ENCODE data around the gene ZBTB7C.

The ZBTB7C gene

DNA sequence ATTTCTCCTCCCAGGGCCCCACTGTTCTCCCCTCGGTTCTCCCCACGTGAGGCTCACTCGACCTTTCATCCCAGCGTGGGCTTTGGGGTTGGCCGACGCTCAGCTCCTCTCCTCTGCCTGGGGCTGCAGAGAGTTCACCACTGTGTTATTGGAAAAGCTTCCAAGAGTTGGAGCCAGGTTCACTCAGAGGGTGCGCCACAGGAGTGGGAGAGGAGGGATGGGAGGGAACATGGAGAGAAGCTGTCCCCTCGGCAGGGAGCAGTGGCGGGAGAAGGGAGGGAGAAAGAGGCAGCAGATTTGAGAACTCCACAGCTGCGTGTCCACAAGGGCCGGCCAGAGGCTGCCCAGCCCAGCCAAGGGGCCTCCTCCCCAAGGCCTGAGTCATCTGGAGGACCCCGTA lies 281.6 kb downstream of the ZBTB7C start:
- H3K4me3 ChIP-seq (ENCODE audit: insufficient read depth, low read length, poor library complexity, severe bottlenecking) = no peak overlapping the region
- no peaks in the 10 kb centered on the region for H3K27me3 ChIP-seq (ENCODE audit: low read length)

DNA sequence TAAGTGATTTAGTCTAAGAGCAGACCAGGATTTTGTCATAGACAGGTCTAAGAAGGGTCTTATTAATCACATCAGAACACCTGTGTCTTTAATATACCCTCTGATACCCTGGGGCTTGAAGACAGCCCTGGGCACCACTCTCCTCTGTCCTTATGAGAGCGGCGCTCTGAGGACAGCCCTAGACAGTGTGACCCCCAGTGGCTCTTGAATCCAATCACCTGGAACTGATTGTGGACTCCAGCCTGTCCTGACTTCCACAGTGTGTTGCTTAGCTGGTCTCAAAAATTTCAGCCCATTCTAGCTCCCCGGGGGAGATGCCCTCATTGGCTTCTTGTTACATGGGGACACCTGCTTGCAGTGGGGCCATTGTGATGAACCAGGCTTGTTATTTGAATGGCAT lies 282.9 kb downstream of the ZBTB7C start:
- no peaks in the 10 kb centered on the region for H4K20me1 ChIP-seq (ENCODE audit: low read depth, low read length)
- TF ChIP-seq, protein P1, sequence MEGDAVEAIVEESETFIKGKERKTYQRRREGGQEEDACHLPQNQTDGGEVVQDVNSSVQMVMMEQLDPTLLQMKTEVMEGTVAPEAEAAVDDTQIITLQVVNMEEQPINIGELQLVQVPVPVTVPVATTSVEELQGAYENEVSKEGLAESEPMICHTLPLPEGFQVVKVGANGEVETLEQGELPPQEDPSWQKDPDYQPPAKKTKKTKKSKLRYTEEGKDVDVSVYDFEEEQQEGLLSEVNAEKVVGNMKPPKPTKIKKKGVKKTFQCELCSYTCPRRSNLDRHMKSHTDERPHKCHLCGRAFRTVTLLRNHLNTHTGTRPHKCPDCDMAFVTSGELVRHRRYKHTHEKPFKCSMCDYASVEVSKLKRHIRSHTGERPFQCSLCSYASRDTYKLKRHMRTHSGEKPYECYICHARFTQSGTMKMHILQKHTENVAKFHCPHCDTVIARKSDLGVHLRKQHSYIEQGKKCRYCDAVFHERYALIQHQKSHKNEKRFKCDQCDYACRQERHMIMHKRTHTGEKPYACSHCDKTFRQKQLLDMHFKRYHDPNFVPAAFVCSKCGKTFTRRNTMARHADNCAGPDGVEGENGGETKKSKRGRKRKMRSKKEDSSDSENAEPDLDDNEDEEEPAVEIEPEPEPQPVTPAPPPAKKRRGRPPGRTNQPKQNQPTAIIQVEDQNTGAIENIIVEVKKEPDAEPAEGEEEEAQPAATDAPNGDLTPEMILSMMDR (IDR thresholded peaks at IDR 0.05; ENCODE audit: insufficient read depth, low read length, poor library complexity, severe bottlenecking) = no peak
- no peak for TF ChIP-seq EZH2phosphoT487 (conservative IDR thresholded peaks at IDR 0.05; ENCODE audit: low read length)
- H3K27me3 ChIP-seq (ENCODE audit: low read length) = no peaks in the 10 kb centered on the region
- H3K79me2 ChIP-seq (ENCODE audit: insufficient read depth, low read length) = no peaks in the 10 kb centered on the region
- no peaks in the 10 kb centered on the region for H3K36me3 ChIP-seq (ENCODE audit: low read length)
- H3K9me3 ChIP-seq (ENCODE audit: insufficient read depth, low read length) = no peaks in the 10 kb centered on the region
- no peaks in the 10 kb centered on the region for H3F3A ChIP-seq (ENCODE audit: insufficient read depth)
- H3K9ac ChIP-seq (ENCODE audit: low read length) = no peak overlapping the region
- H3K4me3 ChIP-seq (ENCODE audit: insufficient read depth, low read length, poor library complexity, severe bottlenecking) = no peak overlapping the region
- no peaks in the 10 kb centered on the region for H3K9me2 ChIP-seq (replicated peaks; ENCODE audit: insufficient read depth, low read length)
- H2AFZ ChIP-seq (ENCODE audit: low read depth, low read length, severe bottlenecking) = no peak overlapping the region
- no peak overlapping the region for H3K27ac ChIP-seq (ENCODE audit: low read depth, low read length)
- H3K4me2 ChIP-seq (ENCODE audit: low read depth, low read length, poor library complexity, severe bottlenecking) = no peak overlapping the region

More for the DNA sequence above, 281.6 kb downstream of the ZBTB7C start:
- Histone ChIP-seq H2AFZ (ENCODE audit: low read depth, low read length, severe bottlenecking) (no peak overlapping the region), H3K79me2 (ENCODE audit: insufficient read depth, low read length) (no peaks in the 10 kb centered on the region), H3K27ac (ENCODE audit: low read depth, low read length) (no peak overlapping the region), H3K36me3 (ENCODE audit: low read length) (no peaks in the 10 kb centered on the region), H4K20me1 (ENCODE audit: low read depth, low read length) (no peaks in the 10 kb centered on the region), H3K9ac (ENCODE audit: low read length) (no peak overlapping the region), H3K9me2 (replicated peaks; ENCODE audit: insufficient read depth, low read length) (no peaks in the 10 kb centered on the region), H3K9me3 (ENCODE audit: insufficient read depth, low read length) (no peaks in the 10 kb centered on the region), H3K4me2 (ENCODE audit: low read depth, low read length, poor library complexity, severe bottlenecking) (no peak overlapping the region), H3F3A (ENCODE audit: insufficient read depth) (no peaks in the 10 kb centered on the region)
- TF ChIP-seq, protein P1 (IDR thresholded peaks at IDR 0.05; ENCODE audit: insufficient read depth, low read length, poor library complexity, severe bottlenecking) = no peak
- TF ChIP-seq EZH2phosphoT487 (conservative IDR thresholded peaks at IDR 0.05; ENCODE audit: low read length) = no peak

DNA sequence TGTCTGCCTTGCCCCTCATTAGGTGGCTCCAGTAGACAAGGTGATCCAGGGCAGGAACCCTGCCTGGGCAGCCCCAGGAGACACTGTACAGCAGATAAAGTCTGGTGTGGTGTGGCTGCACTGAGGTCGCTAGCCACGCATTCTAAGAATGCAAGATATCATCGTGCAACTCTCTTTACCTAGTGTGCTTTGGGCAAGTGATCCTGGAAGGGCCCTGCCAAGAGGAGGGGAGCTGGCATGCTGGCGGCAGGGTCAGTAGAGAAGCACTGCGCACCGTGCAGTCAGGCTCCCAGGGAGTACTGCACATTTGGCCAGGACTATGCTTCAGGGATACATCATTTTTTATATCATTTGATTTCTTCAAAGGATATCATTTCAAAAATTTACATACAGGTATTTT lies 283.5 kb downstream of the ZBTB7C start:
- Histone ChIP-seq H3K4me3 (ENCODE audit: insufficient read depth, low read length, poor library complexity, severe bottlenecking) (no peak overlapping the region), H3K9me3 (ENCODE audit: insufficient read depth, low read length) (no peaks in the 10 kb centered on the region), H3K79me2 (ENCODE audit: insufficient read depth, low read length) (no peaks in the 10 kb centered on the region), H3F3A (ENCODE audit: insufficient read depth) (no peaks in the 10 kb centered on the region), H3K4me2 (ENCODE audit: low read depth, low read length, poor library complexity, severe bottlenecking) (no peak overlapping the region), H3K27me3 (ENCODE audit: low read length) (no peaks in the 10 kb centered on the region), H3K9ac (ENCODE audit: low read length) (no peak overlapping the region), H3K27ac (ENCODE audit: low read depth, low read length) (no peak overlapping the region), H3K36me3 (ENCODE audit: low read length) (no peaks in the 10 kb centered on the region), H3K9me2 (replicated peaks; ENCODE audit: insufficient read depth, low read length) (no peaks in the 10 kb centered on the region), H2AFZ (ENCODE audit: low read depth, low read length, severe bottlenecking) (no peak overlapping the region), H4K20me1 (ENCODE audit: low read depth, low read length) (no peaks in the 10 kb centered on the region)
- TF ChIP-seq EZH2phosphoT487 (conservative IDR thresholded peaks at IDR 0.05; ENCODE audit: low read length) = no peak

DNA sequence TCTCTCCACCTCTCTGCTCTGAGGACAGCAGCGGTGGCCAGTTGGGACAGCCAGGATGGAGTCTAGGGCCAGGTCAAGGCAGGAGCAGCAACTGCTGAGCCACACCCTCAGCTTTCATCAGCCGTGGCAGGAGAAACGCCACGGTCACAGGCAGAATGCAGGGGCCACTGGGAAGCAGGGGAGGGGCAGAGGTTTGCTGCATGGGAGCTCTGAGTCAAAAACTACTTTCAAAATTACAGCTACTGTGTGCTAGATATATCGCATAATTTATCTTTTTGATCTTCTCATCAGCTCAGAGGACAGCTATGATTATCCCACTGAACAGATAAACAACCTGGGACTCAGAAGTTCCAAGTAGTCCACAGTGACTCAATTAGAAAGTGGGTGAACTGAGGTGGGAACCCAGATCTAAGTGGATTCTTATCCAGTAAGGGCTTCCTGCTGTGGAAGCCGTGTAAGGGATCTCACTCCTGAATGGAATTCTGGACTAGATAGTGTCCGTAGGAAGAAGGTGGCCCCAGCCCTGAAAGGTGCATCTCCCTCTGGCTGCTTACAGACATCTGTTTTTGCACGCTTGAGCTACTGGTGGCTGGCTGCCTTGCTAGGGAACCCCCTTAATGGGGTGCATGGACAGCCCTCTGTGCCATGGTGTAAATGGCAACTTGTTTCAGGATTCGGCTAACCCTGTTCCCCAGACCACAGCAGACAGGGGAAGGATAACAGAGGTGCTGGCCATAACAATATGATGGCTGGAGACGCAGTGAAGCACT lies 284.1 kb downstream of the ZBTB7C start:
- H3K79me2 ChIP-seq (ENCODE audit: insufficient read depth, low read length) = no peaks in the 10 kb centered on the region
- no peak for TF ChIP-seq EZH2phosphoT487 (conservative IDR thresholded peaks at IDR 0.05; ENCODE audit: low read length)
- TF ChIP-seq, protein P1 (IDR thresholded peaks at IDR 0.05; ENCODE audit: insufficient read depth, low read length, poor library complexity, severe bottlenecking) = no peak
- no peaks in the 10 kb centered on the region for H3K9me3 ChIP-seq (ENCODE audit: insufficient read depth, low read length)
- H2AFZ ChIP-seq (ENCODE audit: low read depth, low read length, severe bottlenecking) = no peak overlapping the region
- no peak overlapping the region for H3K4me3 ChIP-seq (ENCODE audit: insufficient read depth, low read length, poor library complexity, severe bottlenecking)
- no peak overlapping the region for H3K9ac ChIP-seq (ENCODE audit: low read length)
- no peaks in the 10 kb centered on the region for H3F3A ChIP-seq (ENCODE audit: insufficient read depth)
- no peaks in the 10 kb centered on the region for H4K20me1 ChIP-seq (ENCODE audit: low read depth, low read length)
- H3K27ac ChIP-seq (ENCODE audit: low read depth, low read length) = no peak overlapping the region
- H3K4me2 ChIP-seq (ENCODE audit: low read depth, low read length, poor library complexity, severe bottlenecking) = no peak overlapping the region
- no peaks in the 10 kb centered on the region for H3K9me2 ChIP-seq (replicated peaks; ENCODE audit: insufficient read depth, low read length)
- no peaks in the 10 kb centered on the region for H3K36me3 ChIP-seq (ENCODE audit: low read length)
- H3K27me3 ChIP-seq (ENCODE audit: low read length) = no peaks in the 10 kb centered on the region

Measured in SU-DHL-6 (cell line).